Inflammatory macrophage treated with lipopolysaccharide for 1 hour (primary cell): ENCODE results near the gene UBE3B.

Experiments used
- DNase-seq, 2 donors: peaks; one replicate each; pipeline ENCODE4 v3.0.0-alpha.2; 2020 to 2022

Gene UBE3B

DNA sequence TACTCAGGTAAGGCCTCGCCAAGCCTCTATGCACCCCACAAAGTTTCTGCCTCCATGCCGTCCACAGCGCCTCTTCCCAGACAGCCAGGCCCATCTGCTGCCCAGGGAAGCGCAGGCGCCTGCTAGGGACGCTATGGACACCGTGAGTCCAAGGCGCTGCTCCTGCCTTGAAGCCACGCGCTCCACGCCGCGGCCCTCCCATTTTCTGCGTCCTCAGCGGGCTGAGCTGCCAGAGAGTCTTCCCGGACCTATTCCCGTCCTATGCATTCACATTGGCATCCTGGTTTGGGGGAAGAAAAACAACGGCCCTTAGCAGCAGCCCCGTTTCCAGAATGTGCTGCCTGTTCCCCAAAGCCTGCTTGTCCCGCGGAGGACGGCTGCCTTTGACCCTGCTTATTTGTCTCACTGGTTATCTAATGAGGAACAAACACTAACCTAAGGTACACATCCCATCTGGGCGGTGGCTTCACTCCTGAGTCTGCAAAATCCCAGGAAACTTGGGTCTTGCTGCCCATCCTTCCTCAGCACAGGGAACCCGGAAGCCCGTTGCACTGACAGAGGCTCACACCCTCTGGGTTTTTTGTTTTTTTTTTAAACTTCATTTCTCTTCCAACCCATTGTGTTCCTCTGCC, 57.9 kb downstream of the UBE3B start:
- DNase-seq, result no peak

DNA sequence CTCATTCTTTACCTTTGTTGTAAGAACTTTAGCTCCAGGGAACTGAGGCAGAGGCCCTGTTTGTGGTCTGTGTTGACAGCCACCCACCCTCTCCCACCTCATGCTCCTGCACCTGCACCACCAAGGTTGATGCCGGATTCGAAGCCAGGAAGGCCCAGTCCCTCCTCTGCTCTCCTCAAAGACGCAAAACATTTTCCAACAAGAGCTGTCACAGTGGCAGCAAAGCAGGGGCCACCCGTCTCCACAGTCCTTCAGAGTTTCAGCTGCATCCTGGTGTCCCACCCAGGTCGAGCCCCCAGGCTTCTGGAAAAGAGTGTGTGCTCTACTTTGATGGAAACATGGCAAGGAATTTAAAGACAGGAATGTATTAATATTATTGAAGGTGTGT, 58.4 kb downstream of the UBE3B start:
- no peak for DNase-seq

DNA sequence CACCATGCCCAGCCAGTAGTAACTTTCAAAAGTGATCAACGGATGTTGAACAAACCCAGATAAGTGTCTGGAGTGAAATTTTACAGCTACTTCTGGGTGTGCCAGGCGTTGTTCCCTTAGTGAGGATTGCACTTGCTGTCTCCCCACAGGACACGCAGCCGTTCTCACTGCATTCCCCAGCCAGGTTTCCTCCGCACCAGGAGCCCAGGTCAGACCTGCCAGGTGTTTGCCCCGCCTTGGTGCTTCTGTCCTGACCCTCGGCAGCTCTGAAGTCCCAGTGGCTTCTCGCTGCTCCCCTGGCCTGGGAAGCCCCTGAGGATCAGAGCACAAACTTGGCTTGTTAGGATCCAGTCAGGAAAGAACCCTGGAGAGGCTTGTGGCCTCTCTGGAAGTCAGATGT, 59.7 kb downstream of the UBE3B start:
- DNase-seq, result no peak

DNA sequence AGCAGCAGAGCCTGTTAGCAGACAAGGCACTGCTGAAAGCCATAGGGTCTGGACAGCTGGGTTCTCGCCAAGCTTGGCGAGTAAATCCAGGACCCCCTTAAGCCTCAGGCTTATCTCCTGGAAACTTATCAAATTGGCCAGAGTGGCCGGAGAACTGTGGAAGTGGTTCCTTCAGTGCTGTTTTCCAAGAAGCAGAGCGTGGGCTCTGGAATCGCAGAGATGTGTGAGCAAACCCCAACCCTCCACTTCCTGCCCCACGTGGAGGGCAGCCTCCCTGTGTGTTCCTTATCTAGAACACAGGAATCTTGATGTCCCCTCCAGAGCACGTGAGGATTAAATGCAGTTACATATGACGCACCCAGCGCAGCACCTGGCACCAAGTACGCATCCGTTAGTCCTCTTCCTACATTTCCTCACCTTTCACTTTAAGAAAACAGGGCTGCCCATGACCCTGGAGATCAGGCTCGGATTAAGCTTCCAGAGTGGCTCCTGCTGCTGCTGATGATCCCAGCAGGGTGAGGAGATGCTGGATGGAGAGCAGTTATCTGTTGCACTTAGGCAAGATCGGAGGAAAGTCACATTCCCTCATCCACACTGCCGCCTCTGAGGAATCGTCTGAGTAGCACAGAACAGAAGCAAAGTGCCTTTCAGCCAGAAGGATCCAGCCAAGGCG, 60.9 kb downstream of the UBE3B start:
- DNase-seq, result no peak

DNA sequence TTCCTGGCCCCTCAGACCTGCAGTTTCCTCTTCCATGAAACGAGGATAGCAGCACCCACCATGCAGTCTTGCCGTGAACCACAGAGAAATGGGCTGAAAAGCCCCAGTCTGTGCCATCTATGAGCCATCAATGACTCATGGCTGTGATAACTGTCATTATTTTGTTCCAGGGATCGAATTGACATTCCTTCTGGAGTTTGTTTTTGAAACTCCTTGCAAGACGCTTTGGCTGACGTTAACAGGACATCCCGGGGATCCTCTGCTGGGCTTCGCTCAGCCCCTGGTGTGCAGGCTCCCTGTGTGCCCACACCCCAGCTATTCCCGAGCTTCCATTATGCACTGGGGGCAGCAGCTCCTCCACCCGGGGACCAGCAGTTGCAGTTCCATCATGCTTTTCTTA, 62.1 kb downstream of the UBE3B start:
- no peak for DNase-seq

DNA sequence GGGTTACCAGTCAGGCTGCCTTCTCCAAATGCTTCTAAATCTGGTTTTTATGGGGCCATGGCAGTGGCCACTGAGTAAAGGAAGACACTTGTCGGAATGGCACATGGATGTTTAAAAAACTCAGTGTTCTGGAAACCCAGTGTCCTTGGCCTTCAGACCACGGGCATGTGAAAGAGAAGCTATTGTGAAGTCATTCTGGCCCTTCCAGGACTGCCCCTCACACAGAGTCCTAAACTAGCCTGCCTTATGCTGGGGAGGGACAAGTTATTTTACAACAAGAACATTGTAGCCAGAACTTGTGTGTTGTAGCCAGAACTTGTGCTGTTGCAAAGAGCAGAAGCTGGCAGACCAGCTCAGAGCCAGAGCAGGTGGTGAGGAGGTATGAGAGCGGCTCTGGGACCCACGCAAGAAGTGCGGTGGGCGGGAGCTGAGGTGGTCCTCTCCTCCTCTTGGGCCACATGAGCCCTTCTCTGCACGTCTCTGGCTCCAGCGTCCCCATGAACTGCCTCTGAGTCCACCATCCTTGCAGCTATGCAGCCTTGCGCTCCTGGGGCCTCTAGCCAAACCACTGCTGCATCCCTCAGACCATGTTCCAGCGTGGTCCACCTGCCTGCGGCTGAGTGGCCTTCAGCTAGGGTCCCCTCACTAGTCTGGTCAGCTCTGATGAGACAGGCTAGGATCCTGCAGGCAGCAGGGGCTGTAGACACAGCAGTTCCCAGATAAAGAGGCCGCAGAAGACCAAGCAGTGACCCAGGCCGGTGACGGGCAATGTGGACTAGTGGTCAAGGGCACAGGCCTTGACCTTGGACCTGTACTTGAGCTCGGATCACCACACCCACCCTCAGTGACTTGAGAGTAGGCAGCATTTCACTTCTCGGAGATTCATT, 63.3 kb downstream of the UBE3B start:
- DNase-seq, result no peak

DNA sequence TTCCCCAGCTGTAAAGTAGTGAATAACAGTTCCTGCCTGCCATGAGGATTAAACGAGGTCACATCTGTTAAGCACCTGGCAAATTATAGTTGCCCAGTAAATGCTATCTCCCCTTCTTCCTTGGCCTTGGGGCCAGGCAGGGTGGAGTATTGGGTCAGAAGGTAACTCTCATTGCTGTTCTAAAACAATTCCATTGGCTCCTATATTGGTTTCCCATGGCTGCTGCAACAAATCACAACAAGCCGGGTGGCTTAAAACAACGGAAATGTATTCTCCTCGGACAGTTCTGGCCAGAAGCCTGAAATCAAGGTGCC, 63.9 kb downstream of the UBE3B start:
- no peak for DNase-seq

DNA sequence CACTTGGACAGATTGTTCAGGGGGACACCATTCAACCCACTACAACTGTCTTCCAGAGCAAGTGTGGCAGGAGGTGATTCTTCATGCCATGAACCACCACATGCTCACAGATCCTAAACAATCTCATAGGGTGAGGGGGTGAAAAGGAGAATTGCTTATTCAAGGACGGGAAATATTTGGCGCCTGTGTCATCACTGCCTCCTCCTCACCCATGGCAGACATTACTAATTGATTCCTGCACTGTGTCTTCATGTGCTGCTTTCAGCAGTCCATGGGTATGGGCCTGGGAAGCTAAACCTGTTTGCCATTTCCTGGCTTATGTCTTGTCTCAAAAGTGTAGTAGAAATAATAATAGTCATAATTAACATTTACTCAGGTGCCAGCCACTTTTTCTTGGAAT, 64.6 kb downstream of the UBE3B start:
- no peak for DNase-seq

DNA sequence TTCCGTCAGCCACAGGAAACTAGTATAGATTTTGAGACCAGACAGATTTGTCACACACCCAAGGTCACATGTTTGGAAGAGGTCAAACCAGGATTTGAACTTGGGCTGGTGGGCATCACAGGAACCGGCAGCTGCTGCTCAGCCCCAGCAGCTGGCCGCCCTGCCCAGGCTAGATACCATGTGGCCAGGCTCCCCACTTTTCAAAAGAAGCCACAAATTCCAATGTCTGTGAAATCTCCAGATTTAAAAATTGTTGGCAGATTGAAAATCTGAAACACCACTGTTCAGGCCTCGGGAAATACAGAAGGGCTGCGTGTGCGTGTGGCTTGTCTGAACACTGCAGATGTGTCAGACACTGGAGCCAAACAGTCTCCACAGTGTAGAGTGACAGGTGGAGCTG, 65.4 kb downstream of the UBE3B start:
- DNase-seq, result no peak

DNA sequence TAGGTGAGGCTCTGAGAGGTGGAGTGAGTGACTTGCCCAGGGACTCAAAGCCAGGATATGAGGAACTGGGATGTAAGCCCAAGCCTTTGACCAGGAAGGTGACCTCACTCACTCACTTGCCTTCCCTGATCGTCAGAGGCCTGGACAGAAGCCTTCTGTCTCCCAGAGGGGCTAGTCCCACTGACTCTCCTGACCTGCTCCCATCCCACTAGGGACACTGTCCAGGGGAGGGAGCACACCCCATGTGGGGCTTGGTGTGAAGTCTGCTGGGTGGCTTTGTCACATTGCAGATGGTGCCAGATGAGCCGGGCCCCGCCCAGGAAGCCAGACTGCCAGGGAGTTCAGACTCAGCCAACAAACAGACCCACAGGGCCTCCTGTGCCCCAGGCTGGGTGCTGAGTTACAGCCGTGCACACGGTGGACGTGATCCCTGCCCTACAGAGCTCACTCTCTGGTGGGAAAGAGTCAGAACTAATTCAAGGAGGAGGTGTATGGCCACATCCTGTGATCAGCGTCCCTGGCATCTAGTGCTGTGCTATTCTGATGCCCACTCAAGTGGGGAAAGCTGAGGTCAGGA, 67.6 kb downstream of the UBE3B start:
- no peak for DNase-seq

DNA sequence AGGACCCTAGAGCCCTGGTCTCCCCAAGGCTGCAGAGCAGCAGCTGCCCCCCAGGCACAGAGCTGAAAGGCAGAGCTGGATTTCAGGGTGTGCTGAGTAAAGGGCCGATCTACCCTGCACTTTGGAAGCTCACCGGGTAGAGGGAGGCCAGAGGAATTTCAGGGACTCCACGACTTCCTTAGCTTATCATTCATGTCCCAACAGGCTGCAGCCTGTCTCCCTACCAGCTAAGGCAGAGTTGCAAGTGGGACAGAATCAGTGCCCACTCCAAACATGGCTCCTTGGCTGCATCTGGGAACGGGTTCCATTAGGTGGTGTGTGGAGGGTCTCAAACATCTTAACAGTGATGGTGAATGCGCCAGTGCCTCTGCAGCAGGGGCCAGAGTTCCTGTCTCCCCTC, 68.4 kb downstream of the UBE3B start:
- DNase-seq, result no peak

DNA sequence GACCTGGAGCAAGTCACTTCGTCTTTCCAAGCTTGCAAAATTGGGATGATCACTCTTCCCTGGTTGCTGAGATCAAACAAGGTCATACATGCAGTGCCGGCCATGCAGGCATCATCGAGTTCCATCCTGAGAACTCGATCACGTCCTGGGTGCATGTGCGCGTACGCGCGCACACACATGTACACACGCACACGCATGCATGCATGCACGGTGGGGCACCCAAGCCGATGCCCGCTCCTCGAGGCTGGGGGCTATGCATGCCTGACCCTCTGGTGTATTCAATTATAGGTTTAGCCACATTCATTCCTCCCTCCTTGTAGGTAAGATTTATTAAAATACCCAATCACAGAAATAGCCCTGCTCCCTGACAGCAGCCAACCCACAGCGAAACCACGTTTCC, 69.9 kb downstream of the UBE3B start:
- DNase-seq, result no peak

DNA sequence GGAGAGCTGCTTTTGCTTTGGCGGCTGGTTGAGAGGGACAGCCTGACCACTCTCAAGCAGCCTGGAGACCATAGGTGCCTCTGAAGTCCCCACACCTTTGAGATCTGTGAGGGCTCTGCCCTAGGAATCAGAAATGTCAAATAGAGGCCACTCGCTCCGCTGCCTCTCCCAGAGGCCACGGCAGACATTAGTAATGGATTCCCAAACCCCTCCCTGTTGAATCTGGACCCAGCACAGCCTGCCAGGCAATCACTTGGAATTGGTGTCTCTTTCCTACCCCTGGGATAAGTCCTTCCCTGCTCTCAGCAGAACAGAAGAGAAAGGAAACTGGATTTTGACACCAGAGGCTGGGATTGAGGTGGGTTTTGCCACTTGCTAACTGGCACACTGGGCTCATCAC, 70.8 kb downstream of the UBE3B start:
- DNase-seq, result no peak

DNA sequence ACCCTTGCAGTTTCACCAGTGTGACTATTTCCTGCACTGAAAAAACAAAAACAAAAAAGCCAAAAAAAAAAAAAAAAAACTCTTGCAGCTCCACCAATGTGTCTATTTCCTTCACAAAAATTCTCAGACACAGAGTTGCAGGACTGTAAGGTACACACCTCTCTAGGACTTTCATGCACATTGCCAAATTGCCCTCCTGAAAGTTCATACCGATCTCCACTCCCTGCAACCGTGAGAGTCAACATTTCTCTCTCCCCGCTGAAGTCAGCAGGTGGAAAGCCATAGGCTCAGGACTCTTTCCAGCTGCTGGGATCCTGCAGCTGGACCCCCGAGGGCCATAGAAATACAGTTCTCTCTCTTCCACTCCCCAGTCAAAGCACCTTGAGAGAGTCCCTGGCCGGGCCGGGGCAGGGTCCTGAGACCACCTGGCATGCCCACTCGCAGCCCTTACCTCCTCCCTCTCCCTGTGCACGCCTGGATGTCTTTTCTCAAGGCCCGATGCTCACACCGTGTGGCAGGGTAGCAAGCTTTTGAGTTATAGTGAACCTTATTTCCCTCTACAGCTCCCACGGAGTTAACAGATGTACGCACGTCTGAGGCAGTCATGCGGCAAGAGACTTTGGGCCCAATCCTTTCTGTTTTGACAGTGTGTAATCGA, 72.3 kb downstream of the UBE3B start:
- DNase-seq, result no peak

DNA sequence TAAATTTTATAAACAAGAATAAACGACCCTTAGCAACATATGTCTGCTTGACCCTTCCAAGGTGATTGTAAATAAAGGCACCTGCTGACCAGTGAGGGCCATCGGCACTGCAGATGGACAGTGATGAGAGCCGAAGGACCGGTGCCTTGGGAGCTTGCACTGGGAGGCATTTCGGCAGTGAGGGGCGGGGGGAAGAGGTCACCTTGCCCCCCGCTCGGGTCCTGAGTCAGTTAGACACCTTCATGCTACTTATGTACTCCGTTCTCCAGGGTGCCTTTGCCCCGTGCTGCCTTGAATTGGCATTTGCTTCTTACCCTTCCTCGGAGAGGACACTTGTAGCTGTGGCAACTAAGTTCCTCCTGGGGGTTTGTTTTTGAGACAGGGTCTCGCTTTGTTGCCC, 72.8 kb downstream of the UBE3B start:
- DNase-seq, result no peak

DNA sequence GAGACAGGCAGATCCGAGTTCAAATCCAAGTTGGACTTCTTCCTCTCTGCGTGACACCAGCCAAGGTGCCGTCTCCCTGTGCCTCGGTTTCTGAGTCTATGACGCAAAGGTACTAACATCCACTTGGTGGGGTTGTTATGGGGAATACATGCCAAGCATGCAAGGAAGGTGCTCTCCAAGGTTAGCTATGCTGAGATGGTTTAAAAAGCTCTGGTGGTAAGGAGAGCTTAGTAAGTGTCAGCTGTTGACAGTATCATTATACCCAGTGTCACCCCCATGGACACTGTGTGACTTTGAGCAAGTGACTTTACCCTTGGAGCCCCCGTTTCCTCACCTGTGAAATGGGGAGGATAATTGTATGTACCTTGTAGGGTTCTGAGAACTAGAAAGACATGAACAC, 73.7 kb downstream of the UBE3B start:
- DNase-seq, result no peak

DNA sequence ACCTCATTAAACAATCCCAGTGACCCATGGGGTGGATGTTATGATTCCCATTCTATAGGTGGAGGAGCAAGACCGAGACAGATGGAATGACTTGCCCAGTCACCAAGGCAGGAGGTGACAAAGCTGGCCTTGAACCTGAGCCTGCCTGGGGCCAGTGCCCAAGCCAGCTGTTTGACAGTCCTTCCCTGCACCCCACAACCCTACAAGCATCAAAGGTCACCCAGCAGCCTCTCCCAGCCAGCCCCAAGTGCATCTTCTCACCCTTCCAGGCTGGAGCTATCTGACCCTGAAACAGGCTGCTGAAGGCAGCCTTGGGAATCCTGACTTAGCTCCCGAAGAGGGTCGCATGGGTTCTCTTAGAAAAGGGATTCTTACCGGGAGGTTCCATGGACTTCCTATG, 75.5 kb downstream of the UBE3B start:
- no peak for DNase-seq

DNA sequence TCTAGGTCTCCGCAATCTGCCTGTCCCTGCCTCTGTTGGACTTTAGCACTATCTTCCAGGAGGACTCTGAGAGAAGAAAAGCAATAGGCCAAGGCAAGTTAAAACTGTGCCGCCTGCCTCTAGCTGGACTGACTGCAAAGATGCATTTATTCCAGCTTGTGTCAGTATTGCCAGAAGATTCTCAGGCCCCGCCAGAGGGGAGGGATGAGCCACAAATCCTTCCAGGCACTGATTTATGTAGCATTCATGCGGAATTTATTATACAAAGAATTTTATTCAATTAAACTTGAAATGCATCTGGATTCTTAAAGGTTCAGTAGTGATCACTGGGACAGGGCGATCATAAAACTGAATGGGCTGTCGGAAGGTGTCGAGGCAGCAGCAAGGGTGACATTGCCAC, 76.0 kb downstream of the UBE3B start:
- no peak for DNase-seq

DNA sequence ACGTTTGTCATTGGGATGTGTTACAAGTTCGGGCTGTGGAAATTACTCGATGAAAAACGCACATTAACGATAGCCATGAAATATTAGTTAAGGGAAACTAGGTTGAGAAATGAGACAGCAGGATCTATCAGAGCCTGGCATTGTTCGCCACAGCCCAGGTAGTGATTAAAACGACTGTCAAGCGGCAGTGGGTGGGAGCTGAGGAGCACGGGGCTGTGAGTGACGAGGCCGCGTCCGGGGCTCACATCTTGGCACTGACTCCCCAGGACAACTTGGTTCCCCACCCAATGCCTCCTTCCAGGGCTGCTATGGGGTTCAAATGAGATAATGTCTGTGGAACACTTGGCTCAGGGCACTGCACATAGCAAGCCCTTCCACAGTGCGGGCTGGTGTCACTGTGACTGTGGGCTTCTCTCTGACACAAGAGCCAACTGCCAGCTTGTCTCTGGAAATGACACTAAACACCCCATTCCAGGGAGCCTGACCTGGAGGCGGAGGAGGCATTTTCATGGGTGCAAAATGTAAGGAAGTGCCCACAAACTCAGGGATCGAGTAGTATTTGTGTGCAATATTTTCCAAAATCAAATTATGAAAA, 76.6 kb downstream of the UBE3B start:
- DNase-seq, result no peak

DNA sequence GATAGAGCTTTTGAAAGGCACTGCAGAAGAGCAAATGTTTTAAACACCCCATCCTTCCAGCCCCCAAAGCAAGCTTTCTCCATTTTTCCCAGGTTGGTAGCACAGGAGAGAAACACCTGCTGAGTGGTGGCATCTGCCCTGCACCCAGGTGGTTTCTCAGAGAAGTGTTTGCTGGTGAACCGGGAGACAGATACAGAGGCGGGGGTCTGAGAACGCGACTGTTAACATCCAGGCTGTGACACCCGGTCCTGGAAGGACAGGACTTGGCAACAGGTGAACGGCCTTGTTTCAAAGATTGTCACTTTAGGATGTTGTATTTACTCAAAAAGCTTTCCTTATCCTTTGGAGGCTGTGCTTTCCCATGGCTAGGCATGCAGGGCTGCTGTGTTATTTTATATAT, 77.3 kb downstream of the UBE3B start:
- DNase-seq, result no peak

DNA sequence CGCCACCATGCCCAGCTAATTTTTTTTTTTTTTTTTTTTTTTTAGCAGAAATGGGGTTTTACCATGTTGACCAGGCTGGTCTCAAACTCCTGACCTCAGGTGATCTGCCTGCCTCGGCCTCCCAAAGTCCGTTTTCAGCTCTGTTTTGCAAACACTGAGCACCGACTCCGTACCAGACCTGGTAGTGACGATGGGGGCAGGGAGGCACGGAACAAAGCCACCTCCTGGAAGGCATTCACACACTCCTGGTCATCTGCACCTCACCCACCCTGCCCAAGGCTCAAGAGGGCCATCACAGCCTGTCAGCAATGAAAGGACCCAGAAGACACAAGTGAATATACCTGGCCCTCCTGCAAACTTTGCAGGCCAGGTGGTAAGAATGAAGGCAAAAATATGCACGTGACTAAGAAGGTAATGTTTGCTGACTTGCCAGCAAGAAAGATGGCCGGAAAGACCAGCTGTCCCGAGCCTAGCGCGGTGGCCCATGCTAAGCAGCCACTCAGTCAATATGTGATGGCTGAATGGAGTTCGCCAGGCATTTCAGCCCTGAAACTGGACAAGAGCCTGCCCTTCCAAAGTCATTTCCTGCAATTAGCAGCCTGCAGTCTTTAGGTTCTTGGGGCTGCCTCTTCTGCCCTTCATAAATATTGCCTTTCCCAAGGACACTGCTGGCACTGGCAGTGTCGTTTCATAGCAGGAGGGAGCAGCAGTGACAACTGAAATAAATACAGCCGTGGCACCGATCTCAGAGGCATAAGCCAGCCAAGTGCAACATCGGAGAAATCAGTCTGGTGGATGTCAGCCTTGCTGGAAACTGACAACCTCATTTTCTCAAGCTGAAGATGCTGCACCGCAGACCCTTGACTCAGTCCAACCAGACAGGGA, 78.2 kb downstream of the UBE3B start:
- DNase-seq, result no peak

DNA sequence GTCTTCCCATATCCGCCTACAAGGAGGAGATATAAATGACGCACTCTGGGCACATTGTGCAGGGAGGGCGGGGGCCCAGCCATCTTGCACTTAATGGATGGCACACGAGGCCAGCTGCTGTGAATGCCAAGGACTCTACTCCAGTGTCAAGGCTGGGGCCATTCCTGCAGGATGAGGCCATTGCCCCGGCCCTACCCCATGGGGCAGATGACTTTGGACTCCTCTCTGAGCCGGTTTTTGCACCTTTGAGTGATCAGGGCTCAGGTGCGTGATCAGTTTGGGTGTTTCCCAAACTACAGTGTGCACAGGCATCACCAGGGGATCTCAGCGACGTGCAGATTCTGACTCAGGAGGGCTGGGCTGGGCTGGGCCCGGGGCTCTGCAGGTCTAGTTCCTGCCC, 79.8 kb downstream of the UBE3B start:
- no peak for DNase-seq
